ENCODE data around the gene KCNC3.
A peak's percentile ranks its signal among the peaks of the same experiment; 100 is the strongest.

Gene KCNC3

GRCh38 chr19:50329146-50329925, at the start of gene KCNC3:
Gene KCNC3, minus strand, starts transcription at chr19:50329377. Its CDS starts 295 bp downstream, at chr19:50329082.
- DNase-seq (ENCODE audit: low read depth in 2 of 2) = peak; percentile 97 to 99

GRCh38 chr19:50378863-50379236, 49.7 kb upstream of the KCNC3 start:
- DNase-seq (ENCODE audit: low read depth in 2 of 2) = no peak

GRCh38 chr19:50378169-50378862, 49.1 kb upstream of the KCNC3 start:
- no peak for DNase-seq (ENCODE audit: low read depth in 2 of 2)

- no peak for DNase-seq (ENCODE audit: low read depth in 2 of 2)
Measured at GRCh38 chr19:50377517-50377916, 48.3 kb upstream of the KCNC3 start.

- no peak for DNase-seq (ENCODE audit: low read depth in 2 of 2)
Measured at GRCh38 chr19:50377051-50377461, 47.9 kb upstream of the KCNC3 start.

GRCh38 chr19:50376166-50377050, 47.2 kb upstream of the KCNC3 start, which contains the start of gene NR1H2:
Gene NR1H2, plus strand, starts transcription at chr19:50376457. Its CDS starts 1,149 bp downstream, at chr19:50377606.
- DNase-seq (ENCODE audit: low read depth in 2 of 2) = peak; percentile 89 to 97

GRCh38 chr19:50371914-50372475, 42.8 kb upstream of the KCNC3 start:
- no peak for DNase-seq (ENCODE audit: low read depth in 2 of 2)

- DNase-seq (ENCODE audit: low read depth in 2 of 2) = peak; percentile 67 to 74
Measured at GRCh38 chr19:50368649-50369570, 39.7 kb upstream of the KCNC3 start.

GRCh38 chr19:50365434-50366306, 36.5 kb upstream of the KCNC3 start, which contains the start of gene NAPSA:
Gene NAPSA, minus strand, starts transcription at chr19:50365639. Its CDS starts 18 bp downstream, at chr19:50365621.
- DNase-seq (ENCODE audit: low read depth in 2 of 2) = no peak

- peak in 1 of 2 donors; percentile 56 for DNase-seq (ENCODE audit: low read depth in 2 of 2)
Measured at GRCh38 chr19:50362656-50363424, 33.7 kb upstream of the KCNC3 start.

- no peak for DNase-seq (ENCODE audit: low read depth in 2 of 2)
Measured at GRCh38 chr19:50362030-50362412, 32.8 kb upstream of the KCNC3 start.

GRCh38 chr19:50361290-50362029, 32.3 kb upstream of the KCNC3 start:
- no peak for DNase-seq (ENCODE audit: low read depth in 2 of 2)

- DNase-seq (ENCODE audit: low read depth in 2 of 2) = no peak
Measured at GRCh38 chr19:50359328-50359818, 30.2 kb upstream of the KCNC3 start.

GRCh38 chr19:50358483-50359327, 29.5 kb upstream of the KCNC3 start:
- peak; percentile 63 to 69 for DNase-seq (ENCODE audit: low read depth in 2 of 2)

GRCh38 chr19:50357178-50358100, 28.3 kb upstream of the KCNC3 start:
- peak; percentile 79 to 85 for DNase-seq (ENCODE audit: low read depth in 2 of 2)

GRCh38 chr19:50356691-50357177, 27.6 kb upstream of the KCNC3 start:
- DNase-seq (ENCODE audit: low read depth in 2 of 2) = no peak
